Panc1 (cell line): ENCODE measurements around the gene FAM78A. TPM values are rescaled to one million over a fixed set of nuclear protein-coding genes. Genes with fewer than 3 reads are reported as not detected.

Experiments used
- ATAC-seq: fragments of 200-7000 bp; cut with Tn5 transposase; 2 replicates; pipeline ENCODE4 v1.9.1; 2020; ENCODE audit warnings: mild to moderate bottlenecking, moderate library complexity
- BruUV-seq: library from RNA; stranded (reverse); fragments of 400-500 nt; replicated peaks from 2 replicates; lab custom pipeline; 2021; lab: Mats Ljungman, UMichigan
- CTCF ChIA-PET: fragments of 300-600 bp; sonication (Branson Sonifier 250); formaldehyde crosslinking; loops from one replicate; lab custom pipeline; 2022; ENCODE audit warnings: antibody characterized with exemption; lab: Charles Lee
- POLR2A ChIA-PET: fragments of 300-600 bp; sonication (Branson Sonifier 250); formaldehyde crosslinking; loops from one replicate; lab custom pipeline; 2022; ENCODE audit warnings: antibody characterized with exemption; lab: Charles Lee
- DNase-seq: peaks from one replicate; pipeline ENCODE4 v3.0.0-alpha.2; 2010; ENCODE audit warnings: low read depth, low spot score
- H3K27ac ChIP-seq: 2 replicates; pipeline ENCODE4 v1.5.1; 2011; ENCODE audit warnings: mild to moderate bottlenecking, low read length, inconsistent platforms
- H3K27me3 ChIP-seq: fragments of 200-500 bp; sonication (Bioruptor generic); 2 replicates; pipeline ENCODE4 v1.6.0; 2014; ENCODE audit warnings: low read length, inconsistent platforms; ENCODE audit not compliant: control insufficient read depth, insufficient read depth
- H3K36me3 ChIP-seq: fragments of 200-500 bp; sonication (Bioruptor generic); 2 replicates; pipeline ENCODE4 v1.5.1; 2014; ENCODE audit warnings: inconsistent platforms, mild to moderate bottlenecking, low read length, moderate library complexity; ENCODE audit not compliant: control insufficient read depth, insufficient read depth
- H3K4me1 ChIP-seq: 2 replicates; pipeline ENCODE4 v1.5.1; 2011; ENCODE audit warnings: inconsistent platforms, mild to moderate bottlenecking, low read length, moderate library complexity; ENCODE audit not compliant: control insufficient read depth, insufficient read depth
- H3K4me3 ChIP-seq, 2 experiments: 2 replicates each; pipeline ENCODE4 v1.5.1; 2011 to 2012; ENCODE audit warnings: low read depth in 2 of 2, low read length in 2 of 2, mild to moderate bottlenecking in 2 of 2, inconsistent platforms in 1 of 2, moderate library complexity in 1 of 2
- H3K9me3 ChIP-seq: fragments of 200-500 bp; sonication (Bioruptor generic); 2 replicates; pipeline ENCODE4 v1.5.1; 2014; ENCODE audit warnings: low read depth, mild to moderate bottlenecking, inconsistent platforms, low read length, moderate library complexity; ENCODE audit not compliant: control insufficient read depth, insufficient read depth
- POLR2AphosphoS5 ChIP-seq: IDR thresholded peaks from 2 replicates; pipeline ENCODE4 v1.6.1; 2012; ENCODE audit warnings: mild to moderate bottlenecking, low read depth, low read length, moderate library complexity
- SIN3A ChIP-seq: IDR thresholded peaks from 2 replicates; pipeline ENCODE4 v1.6.1; 2012; ENCODE audit warnings: low read depth, mild to moderate bottlenecking, low read length, moderate library complexity, borderline replicate concordance; ENCODE audit not compliant: insufficient read depth
- TCF7L2 ChIP-seq: IDR thresholded peaks from 2 replicates; pipeline ENCODE4 v1.6.1; 2011; ENCODE audit warnings: mild to moderate bottlenecking, low read depth, low read length, inconsistent platforms
- in situ Hi-C: cut with HindIII; loops from 2 replicates; pipeline ENCODE4 v1.10.0; 2016; ENCODE audit warnings: low sequenced_read_pairs, low pct_unique_long_range_greater_than_20kb
- intact Hi-C: fragments of 100-400 bp; cut with micrococcal nuclease; formaldehyde crosslinking; loops from one replicate; pipeline ENCODE4 v1.10.0; 2022; ENCODE audit not compliant: unreplicated experiment
- total RNA-seq: library from RNA; stranded (reverse); gene quantifications from one replicate; pipeline ENCODE4 v1.2.1, GENCODE V29; 2021; ENCODE audit not compliant: unreplicated experiment
- TF ChIP-seq, protein P1 (sequence below), 2 experiments: IDR thresholded peaks; 2 replicates each; pipeline ENCODE4 v1.6.1; 2011 to 2012; ENCODE audit warnings: low read depth in 2 of 2, control low read depth in 1 of 2, low read length in 1 of 2, mild to moderate bottlenecking in 1 of 2, moderate library complexity in 1 of 2; ENCODE audit not compliant: insufficient read depth in 1 of 2
- TF ChIP-seq, protein P2 (sequence below): fragments of 450-650 bp; IDR thresholded peaks from 2 replicates; pipeline ENCODE4 v1.5.1; 2017; ENCODE audit warnings: mild to moderate bottlenecking

The FAM78A gene
- total RNA-seq, 1 experiment from 2014 or later, result 0.59 TPM

DNA sequence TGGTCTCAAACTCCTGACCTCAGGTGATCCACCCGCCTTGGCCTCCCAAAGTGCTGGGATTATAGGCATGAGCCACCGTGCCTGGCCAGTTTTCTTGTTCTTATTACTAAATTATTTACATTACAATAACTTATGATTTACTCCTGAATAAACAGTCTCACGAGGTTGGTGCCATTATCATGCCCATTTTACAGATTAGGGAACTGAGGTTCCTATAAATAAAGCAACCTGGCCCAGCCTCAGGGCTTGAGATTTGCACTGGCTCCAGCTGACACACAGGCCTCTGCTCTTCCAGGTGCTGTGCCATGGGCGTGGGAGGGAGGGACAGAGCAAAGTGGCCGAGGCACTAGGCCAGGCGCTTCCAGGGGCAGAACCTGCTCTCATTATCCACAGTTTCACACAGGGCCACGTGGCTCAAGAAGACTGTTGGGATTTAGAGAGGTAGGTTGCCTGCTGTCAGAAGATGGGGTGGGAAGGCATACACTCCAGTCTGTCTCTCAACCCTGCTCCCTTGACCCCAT, 15.5 kb upstream of the FAM78A start:
- POLR2A ChIA-PET, result no interaction called here
- CTCF ChIA-PET, result no interaction called here
- no peaks in the 10 kb centered on the region for H3K27me3 ChIP-seq
- no peaks in the 10 kb centered on the region for H3K9me3 ChIP-seq
- in situ Hi-C loops, result no loop called here
- ATAC-seq, result no peak
- no peak for DNase-seq
- intact Hi-C loops, result no loop called here
- BruUV-seq, result no TSS peak
- H3K4me3 ChIP-seq, result no peak overlapping the region
- no peaks in the 10 kb centered on the region for H3K36me3 ChIP-seq
- no peaks in the 10 kb centered on the region; the same call in 1 of the 2 replicates for H3K4me1 ChIP-seq
- TF ChIP-seq, protein P1, sequence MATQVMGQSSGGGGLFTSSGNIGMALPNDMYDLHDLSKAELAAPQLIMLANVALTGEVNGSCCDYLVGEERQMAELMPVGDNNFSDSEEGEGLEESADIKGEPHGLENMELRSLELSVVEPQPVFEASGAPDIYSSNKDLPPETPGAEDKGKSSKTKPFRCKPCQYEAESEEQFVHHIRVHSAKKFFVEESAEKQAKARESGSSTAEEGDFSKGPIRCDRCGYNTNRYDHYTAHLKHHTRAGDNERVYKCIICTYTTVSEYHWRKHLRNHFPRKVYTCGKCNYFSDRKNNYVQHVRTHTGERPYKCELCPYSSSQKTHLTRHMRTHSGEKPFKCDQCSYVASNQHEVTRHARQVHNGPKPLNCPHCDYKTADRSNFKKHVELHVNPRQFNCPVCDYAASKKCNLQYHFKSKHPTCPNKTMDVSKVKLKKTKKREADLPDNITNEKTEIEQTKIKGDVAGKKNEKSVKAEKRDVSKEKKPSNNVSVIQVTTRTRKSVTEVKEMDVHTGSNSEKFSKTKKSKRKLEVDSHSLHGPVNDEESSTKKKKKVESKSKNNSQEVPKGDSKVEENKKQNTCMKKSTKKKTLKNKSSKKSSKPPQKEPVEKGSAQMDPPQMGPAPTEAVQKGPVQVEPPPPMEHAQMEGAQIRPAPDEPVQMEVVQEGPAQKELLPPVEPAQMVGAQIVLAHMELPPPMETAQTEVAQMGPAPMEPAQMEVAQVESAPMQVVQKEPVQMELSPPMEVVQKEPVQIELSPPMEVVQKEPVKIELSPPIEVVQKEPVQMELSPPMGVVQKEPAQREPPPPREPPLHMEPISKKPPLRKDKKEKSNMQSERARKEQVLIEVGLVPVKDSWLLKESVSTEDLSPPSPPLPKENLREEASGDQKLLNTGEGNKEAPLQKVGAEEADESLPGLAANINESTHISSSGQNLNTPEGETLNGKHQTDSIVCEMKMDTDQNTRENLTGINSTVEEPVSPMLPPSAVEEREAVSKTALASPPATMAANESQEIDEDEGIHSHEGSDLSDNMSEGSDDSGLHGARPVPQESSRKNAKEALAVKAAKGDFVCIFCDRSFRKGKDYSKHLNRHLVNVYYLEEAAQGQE (IDR thresholded peaks at IDR 0.05; ENCODE audit: insufficient read depth in 1 of 2, low read depth in 2 of 2, low read length in 1 of 2), result no peak
- TF ChIP-seq POLR2AphosphoS5 (no peak), TCF7L2 (no peak), SIN3A (no peak)
- TF ChIP-seq, protein P2, sequence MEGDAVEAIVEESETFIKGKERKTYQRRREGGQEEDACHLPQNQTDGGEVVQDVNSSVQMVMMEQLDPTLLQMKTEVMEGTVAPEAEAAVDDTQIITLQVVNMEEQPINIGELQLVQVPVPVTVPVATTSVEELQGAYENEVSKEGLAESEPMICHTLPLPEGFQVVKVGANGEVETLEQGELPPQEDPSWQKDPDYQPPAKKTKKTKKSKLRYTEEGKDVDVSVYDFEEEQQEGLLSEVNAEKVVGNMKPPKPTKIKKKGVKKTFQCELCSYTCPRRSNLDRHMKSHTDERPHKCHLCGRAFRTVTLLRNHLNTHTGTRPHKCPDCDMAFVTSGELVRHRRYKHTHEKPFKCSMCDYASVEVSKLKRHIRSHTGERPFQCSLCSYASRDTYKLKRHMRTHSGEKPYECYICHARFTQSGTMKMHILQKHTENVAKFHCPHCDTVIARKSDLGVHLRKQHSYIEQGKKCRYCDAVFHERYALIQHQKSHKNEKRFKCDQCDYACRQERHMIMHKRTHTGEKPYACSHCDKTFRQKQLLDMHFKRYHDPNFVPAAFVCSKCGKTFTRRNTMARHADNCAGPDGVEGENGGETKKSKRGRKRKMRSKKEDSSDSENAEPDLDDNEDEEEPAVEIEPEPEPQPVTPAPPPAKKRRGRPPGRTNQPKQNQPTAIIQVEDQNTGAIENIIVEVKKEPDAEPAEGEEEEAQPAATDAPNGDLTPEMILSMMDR, result no peak
- H3K27ac ChIP-seq, result no peak overlapping the region

DNA sequence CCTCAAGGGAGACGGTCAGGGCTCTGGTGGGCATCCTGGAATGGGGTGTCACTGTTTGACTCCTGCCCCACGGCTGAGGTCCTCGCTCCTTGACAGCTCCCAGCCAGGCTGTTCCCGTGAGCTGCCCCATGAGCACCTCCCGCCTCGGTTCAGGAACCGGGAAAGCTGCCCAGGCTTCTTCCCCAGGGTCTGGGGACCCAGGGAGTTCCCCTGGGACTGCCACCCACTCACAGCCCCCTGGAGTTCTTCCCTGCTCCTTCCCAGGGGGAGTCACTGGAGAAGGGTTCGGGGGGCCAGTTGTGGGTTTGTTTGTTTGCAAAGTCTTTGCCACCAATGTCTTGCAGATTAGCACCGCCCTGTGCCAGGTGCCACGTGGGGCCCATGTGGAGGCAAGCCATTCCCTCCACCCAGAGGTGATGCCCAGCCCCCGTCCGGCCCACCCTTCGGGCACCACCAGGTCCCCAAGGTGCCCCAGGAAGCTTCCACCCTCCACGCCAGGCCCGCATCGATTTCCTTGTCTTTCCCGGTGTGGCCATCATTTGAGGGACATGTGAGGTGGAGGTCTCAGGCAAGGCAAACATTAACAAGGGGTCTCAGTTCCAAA, 14.6 kb upstream of the FAM78A start:
- intact Hi-C loops, result no loop called here
- TF ChIP-seq TCF7L2, result no peak
- TF ChIP-seq, protein P2, result no peak
- no peak for TF ChIP-seq SIN3A
- TF ChIP-seq POLR2AphosphoS5, result no peak
- TF ChIP-seq, protein P1 (IDR thresholded peaks at IDR 0.05; ENCODE audit: insufficient read depth in 1 of 2, low read depth in 2 of 2, low read length in 1 of 2), result no peak
- CTCF ChIA-PET, result no interaction called here
- no peak overlapping the region; a peak in 2 of 4 replicates for H3K4me3 ChIP-seq
- no peak overlapping the region for H3K27ac ChIP-seq
- no peaks in the 10 kb centered on the region for H3K27me3 ChIP-seq
- BruUV-seq, result no TSS peak
- POLR2A ChIA-PET, result no interaction called here
- no peak for DNase-seq
- no peaks in the 10 kb centered on the region; the same call in 1 of the 2 replicates for H3K4me1 ChIP-seq
- in situ Hi-C loops, result no loop called here
- no peaks in the 10 kb centered on the region for H3K9me3 ChIP-seq
- no peaks in the 10 kb centered on the region for H3K36me3 ChIP-seq
- no peak for ATAC-seq
